Superior temporal gyrus (tissue), 1 donor: ENCODE results near the gene RBM44.
"Not testable (repeated sequence)": the region's sequence is repeated elsewhere in the genome, so short reads cannot be mapped to it uniquely, and the experiment has no call there.

ENCODE experiments used
- DNase-seq: peaks from one replicate; pipeline ENCODE4 v3.0.0-alpha.2; 2016; ENCODE audit errors: extremely low spot score

RBM44 gene

DNA sequence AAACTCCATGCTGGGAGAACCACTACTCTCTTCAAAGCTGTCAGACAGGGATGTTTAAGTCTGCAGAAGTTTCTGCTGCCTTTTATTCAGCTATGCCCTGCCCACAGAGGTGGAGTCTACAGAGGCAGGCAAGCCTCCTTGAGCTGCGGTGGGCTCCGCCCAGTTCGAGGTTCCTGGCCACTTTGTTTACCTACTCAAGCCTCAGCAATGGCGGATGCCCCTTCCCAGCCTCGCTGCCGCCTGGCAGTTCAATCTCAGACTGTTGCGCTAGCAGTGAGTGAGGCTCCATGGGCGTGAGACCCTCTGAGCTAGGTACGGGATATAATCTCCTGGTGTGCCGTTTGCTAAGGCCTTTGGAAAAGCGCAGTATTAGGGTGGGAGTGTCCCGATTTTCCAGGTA lies 50.4 kb downstream of the RBM44 start:
- DNase-seq, result not testable (repeated sequence)

- DNase-seq, result no peak
These were observed 55.7 kb downstream of the RBM44 start for GRCh38 chr2:237854295-237854694.

DNA sequence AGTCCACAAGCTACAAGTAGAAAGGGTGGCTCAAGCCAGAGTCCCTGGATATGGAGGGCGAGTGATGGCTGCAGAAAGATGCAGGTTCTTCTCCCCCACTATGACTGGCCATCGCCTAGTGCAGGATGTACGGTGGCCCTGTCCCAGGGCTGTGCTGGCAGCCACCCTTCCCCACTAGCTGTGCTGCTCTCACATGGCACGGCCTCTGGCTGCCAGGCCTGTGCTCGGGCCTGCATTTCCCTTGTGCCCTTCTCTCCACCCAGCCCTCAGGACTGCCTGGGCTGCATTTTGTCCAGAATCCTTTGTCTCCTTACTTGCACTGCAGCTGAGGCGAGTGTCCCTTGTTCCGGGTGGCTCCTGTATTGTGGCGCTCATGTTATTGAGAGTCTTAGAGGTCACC lies 59.2 kb downstream of the RBM44 start:
- no peak for DNase-seq

- peak; percentile 91 for DNase-seq
These were observed 59.9 kb downstream of the RBM44 start for GRCh38 chr2:237858294-237859081.

- no peak for DNase-seq
These were observed 60.5 kb downstream of the RBM44 start for GRCh38 chr2:237859082-237859433.

- DNase-seq, result peak; percentile 57
These were observed 61.1 kb downstream of the RBM44 start, which contains the start of gene RAMP1 for GRCh38 chr2:237859533-237860272. Gene RAMP1, plus strand, starts transcription at chr2:237859623. Its CDS starts 53 bp downstream, at chr2:237859676.

GRCh38 chr2:237860273-237860935 lies 61.8 kb downstream of the RBM44 start:
- no peak for DNase-seq

DNA sequence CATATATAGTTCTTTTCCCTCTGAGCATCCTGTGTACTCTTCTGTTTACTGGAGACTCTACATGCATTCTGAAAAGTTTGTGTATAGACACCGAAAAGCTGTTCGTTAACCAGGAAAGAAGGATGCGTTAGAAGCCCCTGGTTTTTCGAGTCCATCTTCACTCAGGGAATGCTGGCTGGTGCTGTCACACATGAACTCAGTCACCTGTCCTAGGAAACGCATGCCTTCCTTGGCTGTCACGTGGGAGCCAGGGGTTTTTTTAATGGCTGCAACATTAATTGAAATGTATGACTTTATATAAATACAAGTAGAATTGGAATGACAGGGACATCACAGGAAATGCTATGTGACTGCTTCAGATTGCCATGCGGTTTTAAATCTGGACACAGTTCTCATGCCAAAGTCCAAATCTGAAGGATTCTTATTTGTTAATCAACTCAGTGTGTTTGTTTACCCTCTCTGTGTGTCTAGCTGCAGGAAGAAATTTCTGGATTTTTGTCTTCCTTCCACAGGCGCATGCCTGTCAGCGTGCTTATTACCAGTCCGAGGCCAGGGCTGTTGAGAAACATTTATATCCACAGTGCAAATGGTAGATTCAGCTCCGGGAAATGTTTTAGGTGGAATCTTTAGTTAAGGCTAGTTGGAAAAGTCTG lies 63.4 kb downstream of the RBM44 start:
- no peak for DNase-seq

GRCh38 chr2:237862528-237862895 lies 63.9 kb downstream of the RBM44 start:
- no peak for DNase-seq

DNA sequence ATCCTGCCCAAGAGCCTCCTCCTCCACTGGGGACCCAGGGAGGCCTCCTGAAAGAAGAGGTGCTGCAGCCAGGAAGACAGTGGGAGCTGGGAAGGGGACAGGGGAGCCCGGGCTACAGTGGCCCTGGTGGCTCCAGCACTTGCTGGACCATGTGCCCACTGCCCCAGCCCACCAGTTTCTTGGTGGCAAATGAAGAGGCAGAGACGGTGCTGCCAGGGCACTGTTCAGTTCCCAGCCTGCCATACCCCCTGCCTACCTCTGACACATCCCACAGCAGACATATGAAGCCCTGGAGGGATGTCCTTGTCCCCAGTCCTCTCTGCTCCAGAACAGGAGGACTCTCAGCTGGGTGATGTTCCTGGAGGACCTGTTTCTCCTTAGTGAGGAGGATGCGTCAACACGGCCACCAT lies 64.5 kb downstream of the RBM44 start:
- no peak for DNase-seq

DNA sequence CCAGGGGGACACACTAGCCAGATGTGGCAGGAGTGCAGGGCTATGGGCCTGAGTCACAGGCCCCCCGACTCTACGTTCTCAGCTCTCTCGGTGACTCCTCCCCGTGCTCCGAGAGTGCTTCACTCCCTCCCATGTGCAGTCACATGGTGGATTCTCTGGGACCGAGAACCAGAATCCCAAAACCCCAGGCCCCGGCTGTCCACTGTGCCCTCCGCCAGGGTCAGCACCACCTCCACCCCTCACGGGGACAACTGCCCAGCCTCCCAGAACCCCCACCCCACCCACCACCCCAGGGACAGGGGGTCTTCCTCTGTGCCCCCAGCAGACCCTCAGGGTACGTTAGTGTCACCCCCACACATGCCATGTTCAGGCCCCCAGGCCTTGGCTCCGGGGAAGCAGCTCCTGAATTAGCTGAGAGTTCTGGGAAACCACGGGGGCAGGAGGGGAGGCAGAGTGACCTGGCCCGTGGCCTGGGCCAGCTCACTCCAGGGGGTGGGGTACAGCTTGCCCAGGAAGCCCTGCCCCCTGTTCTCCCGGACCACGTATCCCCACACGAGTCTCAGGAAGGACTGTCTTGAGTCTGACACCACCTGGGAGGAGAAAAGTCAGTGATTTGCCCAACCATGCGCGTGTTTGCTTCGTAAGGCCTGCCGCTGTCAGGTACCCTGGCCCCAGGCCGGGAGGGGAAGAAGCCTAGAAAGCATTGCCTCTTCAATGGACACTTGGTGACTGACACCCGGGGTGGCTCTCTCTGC lies 65.3 kb downstream of the RBM44 start:
- no peak for DNase-seq

GRCh38 chr2:237864444-237864931 lies 65.9 kb downstream of the RBM44 start:
- no peak for DNase-seq

- DNase-seq, result no peak
These were observed 66.5 kb downstream of the RBM44 start for GRCh38 chr2:237864940-237865622.

DNA sequence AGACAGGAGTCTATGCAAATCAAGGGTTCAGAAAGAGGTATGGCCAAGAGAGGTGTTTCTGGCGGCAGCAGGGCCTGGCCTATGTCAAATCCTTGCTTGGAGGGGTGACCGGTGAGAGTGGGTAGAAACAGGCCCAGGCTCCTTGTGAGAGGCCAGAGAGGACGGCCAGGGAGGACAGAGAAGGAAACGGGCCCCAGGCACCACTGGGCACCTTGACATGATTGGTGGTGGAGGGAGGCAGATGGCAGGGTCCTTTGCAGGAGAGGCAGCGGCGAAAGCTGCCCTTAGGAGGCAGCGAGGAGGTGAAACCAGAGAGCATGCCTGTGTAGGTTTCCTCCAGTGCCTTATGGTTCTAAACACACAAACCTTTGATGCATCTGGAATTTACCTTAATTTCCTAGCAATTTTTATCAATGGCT lies 67.1 kb downstream of the RBM44 start:
- no peak for DNase-seq

- DNase-seq, result no peak
These were observed 67.6 kb downstream of the RBM44 start for GRCh38 chr2:237866101-237866621.

- DNase-seq, result no peak
These were observed 68.9 kb downstream of the RBM44 start for GRCh38 chr2:237867465-237867864.

DNA sequence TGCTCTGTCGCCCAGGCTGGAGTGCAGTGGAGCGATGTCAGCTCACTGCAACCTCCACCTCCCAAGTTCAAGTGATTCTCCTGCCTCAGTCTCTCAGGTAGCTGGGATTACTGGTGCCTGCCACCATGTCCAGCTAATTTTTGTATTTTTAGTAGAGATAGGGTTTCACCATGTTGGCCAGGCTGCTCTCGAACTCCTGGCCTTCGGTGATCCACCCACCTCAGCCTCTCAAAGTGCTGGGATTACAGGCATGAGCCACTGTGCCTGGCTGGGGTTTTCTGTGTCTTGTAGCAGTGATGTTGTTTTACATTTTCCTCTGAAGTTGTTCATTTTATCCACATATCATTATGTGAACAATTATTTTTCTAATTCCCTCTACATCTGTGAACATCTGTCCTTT lies 69.5 kb downstream of the RBM44 start:
- DNase-seq, result not testable (repeated sequence)

DNA sequence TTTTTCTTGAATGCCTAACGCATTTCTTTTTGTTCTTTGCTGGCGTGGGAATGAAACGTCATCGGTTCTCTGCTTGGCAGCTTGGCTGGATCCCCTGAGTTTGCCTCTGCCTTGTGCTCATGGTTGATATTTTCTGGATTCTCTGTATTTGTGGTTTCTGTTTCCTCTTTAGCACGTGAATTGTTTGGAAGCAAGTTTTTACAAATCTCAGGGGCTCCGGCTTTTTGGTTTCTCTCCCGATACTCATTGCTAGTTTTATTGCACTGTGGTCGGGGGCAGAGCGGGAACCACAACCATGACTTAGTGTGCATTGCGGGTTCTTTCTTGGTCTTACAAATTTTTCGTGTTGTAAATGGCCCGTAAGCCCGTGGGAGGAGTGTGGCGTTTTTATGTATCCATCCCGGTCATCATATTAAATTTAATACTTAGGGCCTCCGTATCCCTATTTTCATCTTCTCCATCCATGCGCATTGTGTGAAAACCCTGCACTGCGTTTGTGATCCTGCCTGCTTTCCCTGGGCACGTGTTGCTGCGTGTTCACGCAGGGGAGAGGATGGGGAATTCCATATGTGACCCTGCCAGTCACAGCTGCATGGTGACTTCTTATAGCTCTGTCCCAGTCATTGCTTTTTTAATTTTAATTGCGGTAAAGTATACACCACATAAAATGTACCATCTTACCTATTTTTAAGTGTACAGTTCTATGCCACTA lies 70.2 kb downstream of the RBM44 start:
- DNase-seq, result no peak

- DNase-seq, result no peak
These were observed 70.9 kb downstream of the RBM44 start for GRCh38 chr2:237869343-237870102.
